ENCODE data around the gene TMEM259.

GRCh38 chr19:1049800-1050199 is 28.9 kb upstream of the TMEM259 start:
- TF ChIP-seq, protein P1, sequence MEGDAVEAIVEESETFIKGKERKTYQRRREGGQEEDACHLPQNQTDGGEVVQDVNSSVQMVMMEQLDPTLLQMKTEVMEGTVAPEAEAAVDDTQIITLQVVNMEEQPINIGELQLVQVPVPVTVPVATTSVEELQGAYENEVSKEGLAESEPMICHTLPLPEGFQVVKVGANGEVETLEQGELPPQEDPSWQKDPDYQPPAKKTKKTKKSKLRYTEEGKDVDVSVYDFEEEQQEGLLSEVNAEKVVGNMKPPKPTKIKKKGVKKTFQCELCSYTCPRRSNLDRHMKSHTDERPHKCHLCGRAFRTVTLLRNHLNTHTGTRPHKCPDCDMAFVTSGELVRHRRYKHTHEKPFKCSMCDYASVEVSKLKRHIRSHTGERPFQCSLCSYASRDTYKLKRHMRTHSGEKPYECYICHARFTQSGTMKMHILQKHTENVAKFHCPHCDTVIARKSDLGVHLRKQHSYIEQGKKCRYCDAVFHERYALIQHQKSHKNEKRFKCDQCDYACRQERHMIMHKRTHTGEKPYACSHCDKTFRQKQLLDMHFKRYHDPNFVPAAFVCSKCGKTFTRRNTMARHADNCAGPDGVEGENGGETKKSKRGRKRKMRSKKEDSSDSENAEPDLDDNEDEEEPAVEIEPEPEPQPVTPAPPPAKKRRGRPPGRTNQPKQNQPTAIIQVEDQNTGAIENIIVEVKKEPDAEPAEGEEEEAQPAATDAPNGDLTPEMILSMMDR (IDR thresholded peaks at IDR 0.05) = no peak
- no peak for TF ChIP-seq POLR2A (IDR thresholded peaks at IDR 0.05)
- no peak for TF ChIP-seq EP300 (IDR thresholded peaks at IDR 0.05)
